Osteocyte (in vitro differentiated cells): Measurements from ENCODE around the gene CHST13. TPM values are rescaled to one million over a fixed set of nuclear protein-coding genes. Genes with fewer than 3 reads are reported as not detected.
A peak's percentile ranks its signal among the peaks of the same experiment; 100 is the strongest.

Experiments used
- DNase-seq: peaks from one replicate; pipeline ENCODE4 v3.0.0; 2021; ENCODE audit warnings: mixed read lengths; ENCODE audit not compliant: unreplicated experiment; ENCODE audit errors: extremely low spot score
- H3K27ac Mint-ChIP-seq: one replicate; pipeline ENCODE4 v1.8.0; 2021; ENCODE audit warnings: mild to moderate bottlenecking, mixed read lengths; ENCODE audit not compliant: unreplicated experiment
- H3K27me3 Mint-ChIP-seq: one replicate; pipeline ENCODE4 v1.8.0; 2021; ENCODE audit warnings: mixed read lengths; ENCODE audit not compliant: unreplicated experiment
- H3K36me3 Mint-ChIP-seq: one replicate; pipeline ENCODE4 v1.8.0; 2021; ENCODE audit warnings: mixed read lengths; ENCODE audit not compliant: unreplicated experiment
- H3K4me1 Mint-ChIP-seq: one replicate; pipeline ENCODE4 v1.8.0; 2021; ENCODE audit warnings: mixed read lengths; ENCODE audit not compliant: unreplicated experiment
- H3K4me3 Mint-ChIP-seq: one replicate; pipeline ENCODE4 v1.8.0; 2021; ENCODE audit warnings: mild to moderate bottlenecking, moderate library complexity, mixed read lengths; ENCODE audit not compliant: unreplicated experiment
- H3K9me3 Mint-ChIP-seq: one replicate; pipeline ENCODE4 v1.8.0; 2021; ENCODE audit warnings: mixed read lengths; ENCODE audit not compliant: unreplicated experiment
- total RNA-seq: library from RNA; stranded (reverse); gene quantifications from 2 replicates; pipeline ENCODE4 v1.2.1, GENCODE V29; 2021
- TF ChIP-seq, protein P1 (sequence below): fragments of 200-600 bp; sonication (generic); IDR thresholded peaks from 2 replicates; pipeline ENCODE4 v1.5.0; 2021; ENCODE audit warnings: antibody characterized with exemption, mild to moderate bottlenecking, moderate library complexity

Gene CHST13
- total RNA-seq, 1 donor from 2014 or later: not detected

DNA sequence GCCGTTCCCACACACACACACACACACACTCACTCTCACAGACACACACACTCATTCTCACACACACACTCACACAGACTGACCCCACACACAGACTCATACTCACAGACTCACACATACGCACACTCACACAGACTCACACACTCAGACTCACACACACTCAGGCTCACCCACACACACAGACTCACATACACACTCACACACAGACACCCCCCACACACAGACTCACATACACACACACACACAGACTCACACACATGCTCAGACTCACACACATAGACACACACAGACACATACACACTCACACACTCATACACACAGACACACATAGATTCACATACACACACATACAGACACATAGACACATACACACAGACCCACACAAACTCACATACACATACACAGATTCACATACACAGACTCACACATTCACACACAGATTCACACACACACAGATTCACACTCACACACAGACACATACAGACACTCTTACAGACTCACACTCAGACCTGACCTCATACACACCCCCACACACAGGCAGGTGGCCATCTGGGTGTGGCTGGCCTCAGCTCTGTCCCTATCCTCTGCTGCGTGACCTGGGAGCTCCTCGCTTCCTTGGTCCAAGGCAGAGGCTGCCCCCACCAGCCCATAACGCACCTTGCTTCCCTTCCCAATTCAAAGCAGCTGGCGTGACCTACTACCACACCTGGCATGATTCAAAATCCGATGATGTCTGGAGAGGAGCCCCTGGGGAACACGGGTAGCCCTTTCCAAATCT, 32.9 kb downstream of the CHST13 start:
- Mint-ChIP-seq H3K27me3 (peaks cover 18% of the 10 kb centered on the region), H3K36me3 (no peaks in the 10 kb centered on the region), H3K9me3 (peaks cover 4% of the 10 kb centered on the region), H3K27ac (no peak overlapping the region), H3K4me3 (no peak overlapping the region), H3K4me1 (no peaks in the 10 kb centered on the region)
- TF ChIP-seq, protein P1, sequence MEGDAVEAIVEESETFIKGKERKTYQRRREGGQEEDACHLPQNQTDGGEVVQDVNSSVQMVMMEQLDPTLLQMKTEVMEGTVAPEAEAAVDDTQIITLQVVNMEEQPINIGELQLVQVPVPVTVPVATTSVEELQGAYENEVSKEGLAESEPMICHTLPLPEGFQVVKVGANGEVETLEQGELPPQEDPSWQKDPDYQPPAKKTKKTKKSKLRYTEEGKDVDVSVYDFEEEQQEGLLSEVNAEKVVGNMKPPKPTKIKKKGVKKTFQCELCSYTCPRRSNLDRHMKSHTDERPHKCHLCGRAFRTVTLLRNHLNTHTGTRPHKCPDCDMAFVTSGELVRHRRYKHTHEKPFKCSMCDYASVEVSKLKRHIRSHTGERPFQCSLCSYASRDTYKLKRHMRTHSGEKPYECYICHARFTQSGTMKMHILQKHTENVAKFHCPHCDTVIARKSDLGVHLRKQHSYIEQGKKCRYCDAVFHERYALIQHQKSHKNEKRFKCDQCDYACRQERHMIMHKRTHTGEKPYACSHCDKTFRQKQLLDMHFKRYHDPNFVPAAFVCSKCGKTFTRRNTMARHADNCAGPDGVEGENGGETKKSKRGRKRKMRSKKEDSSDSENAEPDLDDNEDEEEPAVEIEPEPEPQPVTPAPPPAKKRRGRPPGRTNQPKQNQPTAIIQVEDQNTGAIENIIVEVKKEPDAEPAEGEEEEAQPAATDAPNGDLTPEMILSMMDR: no peak
- DNase-seq: no peak

DNA sequence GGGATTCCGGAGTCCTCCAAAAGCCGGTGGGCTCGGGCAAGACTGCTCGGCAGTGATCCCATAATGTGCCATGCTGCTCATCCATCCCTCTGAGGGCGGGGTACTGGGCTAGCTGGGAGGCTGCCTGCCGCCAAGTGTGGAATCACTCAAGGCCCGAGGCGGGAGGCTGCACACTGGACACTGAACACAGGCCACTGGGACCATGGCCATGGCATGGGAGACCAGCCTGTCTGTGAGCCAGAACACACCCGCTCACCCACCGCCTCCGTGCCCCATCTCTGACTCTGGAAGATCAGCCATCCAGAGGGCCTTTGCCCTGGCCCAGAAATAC, 33.4 kb downstream of the CHST13 start:
- Mint-ChIP-seq H3K27ac (no peak overlapping the region), H3K4me1 (no peaks in the 10 kb centered on the region)

DNA sequence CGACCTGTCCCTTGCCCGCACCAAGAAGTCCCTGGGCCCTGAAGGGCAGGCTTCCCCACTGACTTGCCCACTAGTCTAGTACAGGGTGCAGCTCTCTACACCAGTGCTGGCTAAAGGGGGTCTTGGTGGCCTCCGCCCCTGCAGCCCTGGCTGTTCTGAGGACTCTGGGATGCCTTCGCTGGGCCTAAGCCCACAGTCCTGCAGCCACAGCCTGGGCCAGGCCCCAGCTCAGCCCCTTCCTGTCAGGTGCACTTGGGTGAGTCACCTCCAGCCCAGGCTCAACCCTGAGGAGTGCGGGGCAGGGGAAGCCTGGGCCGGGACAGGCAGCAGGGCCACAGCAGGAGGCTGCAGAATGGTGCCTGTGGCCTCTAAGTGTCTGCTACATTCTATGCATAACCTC, 33.8 kb downstream of the CHST13 start:
- Mint-ChIP-seq H3K27me3 (peaks cover 26% of the 10 kb centered on the region), H3K4me3 (no peak overlapping the region), H3K9me3 (peaks cover 12% of the 10 kb centered on the region), H3K4me1 (no peaks in the 10 kb centered on the region), H3K27ac (no peak overlapping the region), H3K36me3 (no peaks in the 10 kb centered on the region)
- DNase-seq: peak; percentile 80
- TF ChIP-seq, protein P1: no peak

More for the DNA sequence above, 33.4 kb downstream of the CHST13 start:
- H3K4me3 Mint-ChIP-seq: no peak overlapping the region
- peak; percentile 83 for DNase-seq
- TF ChIP-seq, protein P1: no peak
- H3K27me3 Mint-ChIP-seq: peaks cover 23% of the 10 kb centered on the region
- H3K9me3 Mint-ChIP-seq: peaks cover 9% of the 10 kb centered on the region
- H3K36me3 Mint-ChIP-seq: no peaks in the 10 kb centered on the region

DNA sequence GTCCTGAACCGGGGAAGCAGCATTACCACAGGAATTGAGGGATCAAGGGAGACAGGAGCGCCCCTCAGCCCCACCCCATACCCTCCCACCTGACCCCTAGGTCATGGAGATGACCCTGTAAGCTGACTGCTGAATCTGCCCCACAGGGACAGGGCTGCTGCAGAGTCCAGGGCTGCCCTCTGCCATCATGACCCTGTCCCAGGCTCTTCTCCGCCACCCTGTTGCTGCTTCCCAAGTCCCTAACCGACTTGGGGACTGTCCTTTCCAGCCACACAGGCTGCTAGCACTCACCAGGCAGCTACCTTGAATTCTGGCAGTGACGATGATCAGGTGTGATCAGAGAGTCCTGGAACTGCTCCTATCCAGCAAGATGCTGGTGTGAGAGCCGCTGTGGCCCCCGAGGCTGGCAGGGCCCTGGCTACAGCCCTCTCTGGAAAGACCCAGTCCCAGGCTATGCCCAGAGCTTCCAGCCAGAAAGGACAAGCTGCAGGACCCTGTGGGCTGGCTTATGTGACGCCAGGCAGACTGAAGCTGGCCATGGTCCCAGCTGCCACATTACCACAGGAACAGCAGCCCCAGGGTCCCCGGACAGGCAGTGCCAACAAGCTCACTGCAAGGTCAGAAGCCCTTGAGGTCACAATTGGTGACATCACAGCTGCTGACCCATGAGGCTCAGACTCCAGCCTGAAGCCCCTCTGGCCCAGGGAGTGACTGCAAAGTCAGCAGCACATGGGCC, 34.5 kb downstream of the CHST13 start, which contains the start of gene C3orf22:
TSS of gene C3orf22 (minus strand) at position 597 of the 736 bp plus-strand sequence. CDS start 5,542 bp downstream, outside the sequence.
- H3K4me1 Mint-ChIP-seq: no peaks in the 10 kb centered on the region
- peaks cover 14% of the 10 kb centered on the region for H3K9me3 Mint-ChIP-seq
- H3K27ac Mint-ChIP-seq: no peak within 1 kb of the TSS
- H3K27me3 Mint-ChIP-seq: peaks cover 32% of the 10 kb centered on the region
- DNase-seq: peak; percentile 83
- H3K36me3 Mint-ChIP-seq: no peaks in the 10 kb centered on the region
- TF ChIP-seq, protein P1: no peak
- no peak within 1 kb of the TSS for H3K4me3 Mint-ChIP-seq

DNA sequence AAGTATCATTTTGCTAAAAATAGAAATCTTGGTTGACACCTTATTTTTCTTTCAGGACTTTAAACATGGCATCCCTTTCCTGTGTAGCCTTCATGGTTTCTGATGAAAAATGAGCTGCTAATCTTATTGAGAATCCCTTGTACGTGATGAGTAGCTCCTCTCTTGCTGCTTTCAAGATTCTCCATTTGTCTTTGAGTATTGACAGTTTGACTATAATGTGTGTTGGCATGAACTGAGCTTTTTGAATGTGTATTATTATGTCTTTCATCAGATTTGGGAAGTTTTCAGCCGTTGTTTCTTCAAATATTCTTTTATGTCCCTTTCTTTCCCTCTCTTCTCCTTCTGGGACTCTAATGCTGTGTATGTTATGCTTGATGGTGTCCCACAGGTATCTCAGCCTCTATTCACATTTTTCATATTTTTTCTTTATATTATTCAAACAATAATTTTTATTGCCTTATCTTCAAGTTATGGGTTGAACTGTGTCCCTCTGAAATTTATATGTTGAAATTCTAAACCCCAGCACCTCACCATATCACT, 38.9 kb downstream of the CHST13 start:
- DNase-seq: no peak
- TF ChIP-seq, protein P1: no peak
- Mint-ChIP-seq H3K27me3 (peaks cover 60% of the 10 kb centered on the region), H3K27ac (no peak overlapping the region), H3K9me3 (peaks cover 14% of the 10 kb centered on the region), H3K4me3 (no peak overlapping the region), H3K36me3 (no peaks in the 10 kb centered on the region), H3K4me1 (no peaks in the 10 kb centered on the region)
